Measurements from ENCODE around the gene MAP3K20. TPM values are rescaled to one million over a fixed set of nuclear protein-coding genes. Genes with fewer than 3 reads are reported as not detected.

Gene MAP3K20
- total and polyA plus RNA-seq, 2 of the 4 experiments (the other 2 are of a cell fraction), result 27.5 to 84.4 TPM

GRCh38 chr2:173272849-173273248, 197.2 kb downstream of the MAP3K20 start:
- Histone ChIP-seq H3K79me1 (ENCODE audit: low read depth in 1 of 2, low read length in 2 of 2) (no peaks in the 10 kb centered on the region), H2AFZ (replicated peaks; ENCODE audit: low read length, poor library complexity) (no peak overlapping the region), H3K23ac (ENCODE audit: low read depth, low read length) (no peak overlapping the region), H2AK5ac (ENCODE audit: low read depth, low read length) (no peak overlapping the region), H3K27me3 (ENCODE audit: control insufficient read depth, insufficient read depth, low read length) (no peaks in the 10 kb centered on the region; the same call in 1 of the 2 replicates), H4K20me1 (ENCODE audit: insufficient read depth, low read length) (no peaks in the 10 kb centered on the region), H3K9ac (ENCODE audit: low read depth, low read length) (no peak overlapping the region), H3K18ac (ENCODE audit: low read depth, low read length) (no peak overlapping the region), H3K27ac (ENCODE audit: insufficient read depth, low read length) (no peak overlapping the region), H2BK20ac (ENCODE audit: low read depth, low read length) (no peak overlapping the region), H3K56ac (ENCODE audit: extremely low read depth, insufficient read depth, low read length) (no peak overlapping the region), H3K36me3 (ENCODE audit: control insufficient read depth, insufficient read depth, low read length) (no peaks in the 10 kb centered on the region), H2AK9ac (replicated peaks; ENCODE audit: low read depth, low read length, poor library complexity) (no peak overlapping the region), H3K9me3 (ENCODE audit: control insufficient read depth, insufficient read depth, low read length) (peaks cover 4% of the 10 kb centered on the region), H3K4me2 (ENCODE audit: low read depth, low read length) (no peak overlapping the region), H4K5ac (ENCODE audit: low read depth, low read length) (no peak overlapping the region), H2BK120ac (ENCODE audit: low read depth, low read length) (no peak overlapping the region), H4K91ac (ENCODE audit: insufficient read depth, low read depth, low read length) (no peak overlapping the region), H3K4me1 (ENCODE audit: control insufficient read depth, insufficient read depth, low read length) (no peaks in the 10 kb centered on the region), H4K8ac (ENCODE audit: low read depth in 2 of 2, low read length in 2 of 2) (no peak overlapping the region), H3K4ac (ENCODE audit: low read depth, low read length) (no peak overlapping the region), H2BK15ac (ENCODE audit: low read depth, low read length) (no peak overlapping the region), H3K14ac (replicated peaks; ENCODE audit: low read depth, low read length) (no peak overlapping the region), H3K9me1 (ENCODE audit: insufficient read depth, low read length) (no peaks in the 10 kb centered on the region), H3K4me3 (ENCODE audit: insufficient read depth, low read depth, low read length) (no peak overlapping the region), H2BK5ac (ENCODE audit: low read depth, low read length, poor library complexity, severe bottlenecking) (no peak overlapping the region)
- BruUV-seq (replicated peaks), result no TSS peak
- WGBS, 2 experiments (ENCODE audit: extremely low coverage in 2 of 2, insufficient read length in 1 of 2), result no CpG with 5 or more reads among the region's 3 CpGs
- ChIA-PET POLR2A (ENCODE audit: unreplicated experiment) (no interaction called here), CTCF (no interaction called here)
- dilution Hi-C loops (cut with HindIII; ENCODE audit: low sequenced_read_pairs, unreplicated experiment), result no loop called here
- intact Hi-C loops (cut with micrococcal nuclease), result no loop called here
- in situ Hi-C loops (cut with MboI; ENCODE audit: low sequenced_read_pairs), result no loop called here
- TF ChIP-seq CEBPB (IDR thresholded peaks at IDR 0.05; ENCODE audit: low read depth, low read length), result no peak
- TF ChIP-seq MAZ (IDR thresholded peaks at IDR 0.05; ENCODE audit: borderline replicate concordance, low read depth, low read length), result no peak
- TF ChIP-seq FOS (IDR thresholded peaks at IDR 0.05; ENCODE audit: low read depth, low read length), result no peak
- no peak for TF ChIP-seq RCOR1 (IDR thresholded peaks at IDR 0.05; ENCODE audit: insufficient replicate concordance, low read length)
- TF ChIP-seq CTCF (conservative IDR thresholded peaks at IDR 0.05; ENCODE audit: low read depth, low read length), result no peak
- no peak for TF ChIP-seq SMC3 (IDR thresholded peaks at IDR 0.05; ENCODE audit: low read depth, low read length)
- no peak for TF ChIP-seq RAD21 (IDR thresholded peaks at IDR 0.05; ENCODE audit: low read length)
- no peak for TF ChIP-seq CHD1 (IDR thresholded peaks at IDR 0.05; ENCODE audit: low read depth, low read length)
- TF ChIP-seq NFE2L2 (IDR thresholded peaks at IDR 0.05; ENCODE audit: low read depth, low read length), result no peak
- no peak for TF ChIP-seq MAFK (IDR thresholded peaks at IDR 0.05; ENCODE audit: low read depth, low read length)
- TF ChIP-seq USF2 (IDR thresholded peaks at IDR 0.05; ENCODE audit: low read depth, low read length), result no peak
- TF ChIP-seq RFX5 (IDR thresholded peaks at IDR 0.05; ENCODE audit: low read depth, low read length), result no peak
- no peak for ATAC-seq (ENCODE audit: low read depth)
- DNase-seq, result no peak
